ENCODE measurements around the gene IGSF11. TPM values are rescaled to one million over a fixed set of nuclear protein-coding genes. Genes with fewer than 3 reads are reported as not detected.

The IGSF11 gene
- polyA plus RNA-seq, 3 donors, result 0.06 to 1.2 (median 0.11) TPM

GRCh38 chr3:118966700-118967099 is 67.9 kb downstream of the IGSF11 start:
- no peak overlapping the region for H3K27ac ChIP-seq (ENCODE audit: low read depth, low read length)
- WGBS, 3 donors, result 49 to 72% (median 51%) methylated on average over 2 of the region's 2 CpGs

- H3K27ac ChIP-seq (ENCODE audit: low read depth, low read length), result no peak overlapping the region
- 59 to 67% (median 59%) methylated on average over 1 of the region's 1 CpG for WGBS, 3 donors
Observed at GRCh38 chr3:118963711-118964110, 70.9 kb downstream of the IGSF11 start.

- no peak overlapping the region for H3K27ac ChIP-seq (ENCODE audit: low read depth, low read length)
- WGBS, 3 donors, result 92 to 98% (median 93%) methylated on average over 2 of the region's 2 CpGs
Observed at GRCh38 chr3:118960876-118961450, 73.7 kb downstream of the IGSF11 start.

DNA sequence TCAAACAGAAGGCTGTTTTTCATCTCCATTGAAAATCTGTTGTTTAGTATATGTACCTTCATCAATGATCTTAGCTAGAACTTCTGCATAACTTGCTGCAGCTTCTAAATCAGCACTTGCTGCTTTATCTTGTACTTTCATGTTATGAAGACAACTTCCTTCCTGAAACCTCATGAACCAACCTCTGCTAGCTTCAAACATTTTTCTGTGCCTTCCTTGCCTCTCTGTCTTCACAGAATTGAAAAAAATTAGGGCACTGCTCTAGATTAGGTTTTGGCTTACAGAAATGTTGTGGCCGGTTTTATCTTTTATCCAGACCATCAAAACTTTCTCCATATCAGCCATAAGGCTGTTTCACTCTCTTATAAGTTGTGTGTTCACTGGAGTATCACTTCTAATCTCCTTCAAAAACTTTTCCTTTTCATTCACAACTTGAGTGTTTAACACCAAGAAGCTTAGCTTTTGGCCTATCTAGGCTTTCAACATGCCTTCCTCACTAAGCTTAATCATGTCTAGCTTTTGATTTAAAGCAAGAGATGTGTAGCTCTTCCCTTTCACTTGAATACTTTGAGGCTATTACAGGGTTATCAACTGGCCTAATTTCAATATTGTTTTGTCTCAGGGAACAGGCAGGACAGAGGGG is 78.6 kb downstream of the IGSF11 start:
- no peak overlapping the region for H3K27ac ChIP-seq (ENCODE audit: low read depth, low read length)
- 74 to 93% (median 77%) methylated on average over 1 of the region's 1 CpG for WGBS, 3 donors

- H3K27ac ChIP-seq (ENCODE audit: low read depth, low read length), result no peak overlapping the region
Observed at GRCh38 chr3:118951089-118951488, 83.6 kb downstream of the IGSF11 start.

GRCh38 chr3:118949113-118949760 is 85.4 kb downstream of the IGSF11 start:
- 79 to 90% (median 88%) methylated on average over 1 of the region's 1 CpG for WGBS, 3 donors
- no peak overlapping the region for H3K27ac ChIP-seq (ENCODE audit: low read depth, low read length)

DNA sequence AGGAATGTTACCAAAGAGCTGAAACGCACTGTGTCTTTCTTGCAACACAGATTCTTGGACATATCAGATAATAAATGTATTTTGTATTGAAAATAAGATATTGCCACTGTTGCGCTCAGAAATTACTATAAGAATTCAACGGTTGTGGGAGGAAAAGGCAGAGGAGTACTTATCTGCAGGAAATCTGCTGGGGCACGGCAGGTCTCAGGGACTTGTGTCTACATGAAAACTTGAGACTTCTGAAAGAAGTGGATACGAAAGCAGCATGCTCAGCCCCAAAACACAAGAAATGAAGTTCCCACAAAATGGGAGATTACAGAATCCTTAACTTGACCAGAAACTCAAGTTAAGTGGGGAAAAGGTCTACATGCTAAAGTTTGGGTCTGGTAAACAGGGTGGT is 86.5 kb downstream of the IGSF11 start:
- 80 to 85% (median 80%) methylated on average over 5 of the region's 5 CpGs for WGBS, 3 donors
- no peak overlapping the region for H3K27ac ChIP-seq (ENCODE audit: low read depth, low read length)

GRCh38 chr3:118946449-118946848 is 88.2 kb downstream of the IGSF11 start:
- H3K27ac ChIP-seq (ENCODE audit: low read depth, low read length), result no peak overlapping the region
- WGBS, 3 donors, result 78 to 81% (median 78%) methylated on average over 4 of the region's 4 CpGs

DNA sequence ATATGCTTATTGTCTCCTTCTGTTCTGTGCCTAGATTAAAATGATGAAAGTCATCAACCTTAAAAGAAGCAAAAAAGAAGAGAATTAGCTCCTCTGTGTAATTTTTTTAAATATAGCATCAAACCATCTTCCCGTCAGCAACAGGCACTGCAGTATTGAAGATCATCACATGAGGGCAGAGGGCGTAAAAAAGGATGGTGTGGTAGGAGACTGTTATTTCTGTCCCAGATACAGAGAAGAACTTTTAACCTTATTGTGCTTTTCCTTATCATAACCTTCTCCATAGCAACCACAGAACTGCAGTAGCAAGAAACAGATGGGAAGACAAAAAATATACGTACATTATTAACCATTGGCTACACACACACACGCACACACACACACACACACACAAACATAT is 88.8 kb downstream of the IGSF11 start:
- H3K27ac ChIP-seq (ENCODE audit: low read depth, low read length), result no peak overlapping the region
- 81 to 86% (median 82%) methylated on average over 4 of the region's 4 CpGs for WGBS, 3 donors

GRCh38 chr3:118943597-118943996 is 91.0 kb downstream of the IGSF11 start:
- H3K27ac ChIP-seq (ENCODE audit: low read depth, low read length), result no peak overlapping the region

GRCh38 chr3:118942671-118943070 is 92.0 kb downstream of the IGSF11 start:
- H3K27ac ChIP-seq (ENCODE audit: low read depth, low read length), result no peak overlapping the region
- 64 to 80% (median 77%) methylated on average over 1 of the region's 1 CpG for WGBS, 3 donors

DNA sequence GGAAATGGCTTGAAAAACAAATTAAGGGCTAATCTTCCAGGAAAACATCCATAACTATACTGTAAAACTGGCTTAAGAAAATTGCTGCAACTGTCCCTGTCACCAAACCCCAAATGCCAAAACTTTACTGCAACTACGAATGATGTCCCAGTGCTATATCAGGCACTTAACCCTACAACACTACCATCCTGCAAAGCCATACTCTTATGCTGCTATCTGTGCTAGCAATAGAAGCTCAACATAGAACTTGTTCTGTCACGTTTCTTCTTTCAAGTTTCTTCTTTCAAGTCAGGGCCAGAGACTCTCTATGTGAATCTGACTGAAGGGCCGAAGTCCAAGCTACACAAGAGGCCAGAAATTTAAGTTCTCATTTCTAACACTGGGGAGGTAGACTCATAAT is 92.5 kb downstream of the IGSF11 start:
- WGBS, 3 donors, result 83 to 89% (median 88%) methylated on average over 3 of the region's 3 CpGs
- no peak overlapping the region for H3K27ac ChIP-seq (ENCODE audit: low read depth, low read length)

GRCh38 chr3:118941236-118941635 is 93.4 kb downstream of the IGSF11 start:
- WGBS, 3 donors, result 76 to 79% (median 78%) methylated on average over 3 of the region's 3 CpGs
- H3K27ac ChIP-seq (ENCODE audit: low read depth, low read length), result no peak overlapping the region

- 75 to 76% (median 75%) methylated on average over 5 of the region's 5 CpGs for WGBS, 3 donors
- H3K27ac ChIP-seq (ENCODE audit: low read depth, low read length), result no peak overlapping the region
Observed at GRCh38 chr3:118938183-118938961, 96.3 kb downstream of the IGSF11 start.

DNA sequence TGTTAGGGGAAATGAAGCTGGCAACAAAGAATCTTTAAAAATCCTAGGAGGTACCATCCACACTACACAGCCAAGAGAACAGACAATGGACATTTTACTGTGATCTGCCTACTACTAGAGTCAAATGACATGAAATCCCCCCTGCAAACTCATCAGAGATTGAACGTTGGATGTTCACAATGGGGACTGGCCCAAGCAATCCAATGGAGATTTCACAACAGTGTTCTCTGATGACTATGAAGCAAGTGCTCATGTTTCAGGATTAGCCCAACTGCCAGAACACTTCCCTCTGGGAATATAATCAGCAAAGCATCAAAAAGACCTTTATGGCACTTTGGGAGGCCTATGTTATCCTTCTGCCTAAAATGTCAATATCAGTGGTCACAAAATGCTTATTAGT is 97.8 kb downstream of the IGSF11 start:
- WGBS, 3 donors, result 39 to 44% (median 44%) methylated on average over 1 of the region's 1 CpG

GRCh38 chr3:118932822-118933558 is 101.7 kb downstream of the IGSF11 start:
- WGBS, 3 donors, result 64 to 73% (median 71%) methylated on average over 5 of the region's 5 CpGs
- H3K27ac ChIP-seq (ENCODE audit: low read depth, low read length), result no peak overlapping the region

More for the DNA sequence above, 97.8 kb downstream of the IGSF11 start:
- no peak overlapping the region for H3K27ac ChIP-seq (ENCODE audit: low read depth, low read length)

DNA sequence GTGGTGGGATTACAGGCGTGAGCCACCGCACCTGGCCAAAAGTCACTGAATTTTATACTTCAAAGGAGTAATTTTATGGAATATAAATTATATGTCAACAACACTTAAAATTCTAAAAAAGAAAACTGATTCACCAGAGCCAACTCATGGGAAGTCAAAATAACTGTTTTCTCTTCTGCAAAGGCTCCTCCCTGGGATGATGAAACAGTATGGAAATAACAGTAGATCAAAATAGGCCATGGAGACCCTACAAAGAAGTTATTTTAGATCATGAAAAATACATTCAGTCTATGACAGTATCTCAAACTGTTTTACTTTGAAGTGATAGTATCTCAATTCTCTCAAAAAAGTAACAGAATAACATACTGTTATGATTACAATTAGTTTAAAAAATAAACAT is 102.7 kb downstream of the IGSF11 start:
- no peak overlapping the region for H3K27ac ChIP-seq (ENCODE audit: low read depth, low read length)
- WGBS, 3 donors, result 92 to 97% (median 96%) methylated on average over 2 of the region's 2 CpGs

DNA sequence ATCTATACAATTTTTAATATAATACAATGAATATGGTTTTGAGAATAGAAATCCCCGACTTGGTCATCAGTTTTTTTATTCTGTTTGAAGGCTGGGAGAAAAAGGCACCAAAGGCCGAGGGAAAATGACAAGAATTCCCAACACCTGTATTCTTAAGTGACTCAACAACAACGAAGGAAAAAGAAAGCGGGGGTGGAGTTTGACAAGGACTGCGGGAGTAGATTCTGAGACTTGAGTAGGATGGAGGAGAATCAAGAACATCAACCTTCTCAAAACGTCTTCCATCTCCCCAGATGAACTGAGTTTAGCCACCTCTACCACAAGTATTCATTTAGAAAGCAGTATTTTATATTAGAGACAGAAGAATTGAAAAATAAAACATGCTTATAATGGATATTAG is 107.2 kb downstream of the IGSF11 start:
- no peak overlapping the region for H3K27ac ChIP-seq (ENCODE audit: low read depth, low read length)
- 77 to 87% (median 83%) methylated on average over 6 of the region's 6 CpGs for WGBS, 3 donors

- 58 to 74% (median 65%) methylated on average over 3 of the region's 3 CpGs for WGBS, 3 donors
- no peak overlapping the region for H3K27ac ChIP-seq (ENCODE audit: low read depth, low read length)
Observed at GRCh38 chr3:118912188-118912587, 122.5 kb downstream of the IGSF11 start.

All from adipose tissue (tissue), 3 donors.